HG03045 (cell line): ENCODE results near the gene APC.
"Not testable (repeated sequence)": the region's sequence is repeated elsewhere in the genome, so short reads cannot be mapped to it uniquely, and the experiment has no call there.

Experiments
- ATAC-seq: cut with Tn5 transposase; IDR thresholded peaks from one replicate; pipeline ENCODE4 v1.9.1; 2021; ENCODE audit warnings: mild to moderate bottlenecking, moderate library complexity; ENCODE audit not compliant: unreplicated experiment

Gene APC

GRCh38 chr5:112848116-112848811 lies 110.6 kb downstream of the APC start:
- peak; percentile 99 for ATAC-seq

DNA sequence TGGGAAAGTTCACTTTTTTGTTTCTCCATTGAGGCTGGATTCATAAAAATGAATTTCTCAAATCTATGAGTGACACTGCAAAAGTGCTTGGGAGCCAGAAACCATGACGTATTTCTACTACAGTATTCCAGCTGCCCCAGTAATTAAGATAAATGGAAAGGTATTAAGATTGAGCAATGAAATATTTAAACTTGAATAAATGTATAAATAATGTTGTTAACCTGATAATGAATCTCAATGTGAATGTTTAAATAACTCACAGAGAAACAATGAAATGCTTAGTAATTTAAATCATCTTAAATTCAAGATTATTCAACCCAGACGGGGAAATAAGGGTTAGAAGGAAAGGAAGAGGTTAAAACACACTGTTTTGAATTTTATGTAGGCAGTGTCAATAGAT lies 112.2 kb downstream of the APC start:
- ATAC-seq = no peak

- ATAC-seq = no peak
Measured at GRCh38 chr5:112854651-112855050, 117.0 kb downstream of the APC start.

DNA sequence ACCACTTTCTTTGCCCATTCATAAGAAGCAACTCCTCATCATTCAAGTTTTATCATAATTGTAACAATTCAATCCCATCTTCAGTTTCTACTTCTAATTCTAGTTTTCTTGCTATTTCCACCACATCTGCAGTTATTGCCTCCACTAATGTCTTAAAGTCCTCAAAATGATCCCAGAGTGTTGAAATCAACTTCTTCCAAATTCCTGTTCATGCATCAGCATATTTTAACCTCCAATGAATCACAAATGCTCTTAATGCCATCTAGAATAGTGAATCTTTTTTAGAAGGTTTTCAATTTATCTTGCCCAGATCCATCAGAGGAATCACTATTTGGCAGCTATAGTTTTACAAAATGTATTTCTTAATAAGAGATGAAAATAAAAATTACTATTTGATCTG lies 120.2 kb downstream of the APC start:
- ATAC-seq = no peak

GRCh38 chr5:112860571-112860928 lies 122.9 kb downstream of the APC start:
- not testable (repeated sequence) for ATAC-seq

GRCh38 chr5:112860929-112861637 lies 123.4 kb downstream of the APC start, which contains the start of gene SRP19:
Gene SRP19 (plus strand): TSS chr5:112861287. CDS start chr5:112861377, 90 bp downstream.
- peak; percentile 98 for ATAC-seq

- ATAC-seq = no peak
Measured at GRCh38 chr5:112861638-112861985, 123.9 kb downstream of the APC start.

DNA sequence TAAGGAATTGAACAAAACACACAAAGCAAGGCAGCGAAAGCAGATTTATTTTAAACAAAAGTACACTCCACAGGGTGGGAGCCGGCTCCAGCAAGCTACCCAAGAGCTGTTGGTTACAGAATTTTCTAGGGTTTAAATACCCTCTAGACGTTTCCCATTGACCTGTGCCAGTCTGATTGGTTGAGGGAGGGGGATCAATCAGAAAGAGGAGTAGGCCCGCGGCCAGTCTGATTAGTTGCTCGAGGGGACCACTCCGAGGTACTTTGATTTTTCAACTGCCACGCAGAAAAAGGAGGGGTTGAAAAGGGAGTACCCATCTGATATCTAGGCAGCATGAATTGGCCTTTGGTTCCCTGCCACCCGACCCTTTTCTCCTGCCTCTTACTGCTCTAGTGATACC lies 124.4 kb downstream of the APC start:
- ATAC-seq = no peak

- no peak for ATAC-seq
Measured at GRCh38 chr5:112863549-112863948, 125.9 kb downstream of the APC start.

DNA sequence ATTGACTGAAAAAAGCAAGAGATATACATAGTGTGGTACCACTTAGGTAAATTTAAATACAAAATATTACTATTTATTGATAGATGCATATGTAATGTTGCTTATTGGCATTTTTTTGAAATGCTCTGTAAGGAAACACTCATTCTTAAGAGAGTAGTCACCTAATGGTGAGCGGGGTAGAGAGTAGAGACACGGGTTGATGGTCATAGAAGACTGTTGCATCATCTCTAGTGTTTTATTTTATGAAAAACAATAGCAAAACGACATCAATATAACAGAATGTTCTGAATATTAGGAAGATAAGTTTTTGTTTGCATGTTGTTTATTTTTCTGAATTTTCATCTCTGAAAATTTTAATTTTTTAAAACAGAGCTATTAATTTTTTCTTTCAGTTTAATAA lies 127.4 kb downstream of the APC start:
- ATAC-seq = no peak

DNA sequence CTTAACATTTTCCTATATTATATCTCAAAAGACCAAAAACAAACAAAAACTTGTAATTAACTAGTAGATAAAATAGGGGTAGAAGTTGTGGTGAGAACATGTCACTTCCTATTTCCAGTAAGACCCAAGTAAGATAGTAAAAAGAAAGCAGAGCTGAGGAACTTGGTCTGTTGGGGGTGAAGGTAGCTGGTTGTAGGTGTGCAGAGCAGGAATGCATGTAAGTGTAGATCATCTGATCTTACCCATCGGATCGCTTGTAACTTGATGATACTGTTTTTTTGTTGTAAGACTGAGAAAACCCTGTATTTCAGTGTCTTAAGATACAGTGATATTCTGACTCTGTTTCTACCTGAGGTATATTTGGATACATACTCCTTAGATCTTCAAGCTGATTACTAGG lies 129.1 kb downstream of the APC start:
- ATAC-seq = no peak

GRCh38 chr5:112867411-112867810 lies 129.7 kb downstream of the APC start:
- no peak for ATAC-seq

DNA sequence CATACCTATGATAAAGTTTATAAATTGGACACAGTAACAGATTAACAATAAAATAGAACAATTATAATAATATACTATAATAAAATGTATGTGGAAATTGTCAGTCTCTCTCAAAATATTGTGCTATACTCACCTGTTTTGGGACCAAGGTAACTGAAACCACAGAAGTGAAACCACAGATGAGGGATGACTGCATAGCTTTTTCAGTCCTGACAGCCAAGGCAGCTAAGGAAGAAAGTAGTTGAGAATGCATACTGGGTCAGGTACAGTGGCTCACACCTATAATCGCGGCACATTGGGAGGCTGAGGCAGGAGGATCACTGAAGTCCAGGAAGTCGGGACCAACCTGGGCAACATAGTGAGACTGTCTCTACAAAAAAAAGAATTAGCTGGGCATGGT lies 132.3 kb downstream of the APC start:
- peak; percentile 75 for ATAC-seq

- no peak for ATAC-seq
Measured at GRCh38 chr5:112870966-112871365, 133.3 kb downstream of the APC start.

DNA sequence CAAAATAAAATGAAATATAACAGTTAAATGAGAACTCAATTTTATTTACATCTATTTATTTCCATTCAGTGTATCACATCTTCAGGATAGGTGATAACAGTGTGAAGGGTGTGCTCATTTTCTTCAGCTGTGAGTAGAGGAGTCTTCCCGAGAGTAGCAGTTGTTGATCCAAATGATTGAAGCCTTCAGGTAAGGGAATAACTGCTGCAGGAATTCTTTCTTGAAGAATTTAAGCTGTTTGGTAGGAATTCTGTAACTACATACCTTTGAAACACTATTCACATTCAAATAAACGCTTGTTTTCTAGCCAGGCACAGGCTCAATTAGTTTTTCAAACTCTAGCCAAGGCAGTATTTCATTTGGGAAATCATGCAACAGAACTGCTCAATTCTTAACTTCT lies 138.7 kb downstream of the APC start:
- ATAC-seq = no peak

- ATAC-seq = no peak
Measured at GRCh38 chr5:112878101-112878500, 140.4 kb downstream of the APC start.

DNA sequence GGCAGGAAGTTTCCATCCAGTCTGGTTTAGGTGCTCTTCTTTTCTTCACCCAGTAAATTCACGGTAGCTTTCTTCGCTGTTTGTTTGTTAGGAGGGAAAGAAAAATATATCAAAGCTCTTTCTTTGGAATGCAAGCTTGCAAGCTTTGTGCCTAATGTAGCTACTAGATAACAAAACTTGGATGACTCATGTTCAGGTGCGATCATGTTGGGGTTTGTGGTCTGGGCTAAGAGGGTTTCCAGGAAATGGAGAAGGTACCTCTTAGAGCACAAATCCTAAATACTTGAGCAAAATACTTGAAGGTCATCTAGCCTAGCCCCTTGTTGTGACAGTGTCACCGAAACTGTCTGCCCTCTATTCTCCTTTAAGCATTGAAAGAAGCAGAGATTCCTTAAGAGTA lies 141.1 kb downstream of the APC start:
- ATAC-seq = no peak

DNA sequence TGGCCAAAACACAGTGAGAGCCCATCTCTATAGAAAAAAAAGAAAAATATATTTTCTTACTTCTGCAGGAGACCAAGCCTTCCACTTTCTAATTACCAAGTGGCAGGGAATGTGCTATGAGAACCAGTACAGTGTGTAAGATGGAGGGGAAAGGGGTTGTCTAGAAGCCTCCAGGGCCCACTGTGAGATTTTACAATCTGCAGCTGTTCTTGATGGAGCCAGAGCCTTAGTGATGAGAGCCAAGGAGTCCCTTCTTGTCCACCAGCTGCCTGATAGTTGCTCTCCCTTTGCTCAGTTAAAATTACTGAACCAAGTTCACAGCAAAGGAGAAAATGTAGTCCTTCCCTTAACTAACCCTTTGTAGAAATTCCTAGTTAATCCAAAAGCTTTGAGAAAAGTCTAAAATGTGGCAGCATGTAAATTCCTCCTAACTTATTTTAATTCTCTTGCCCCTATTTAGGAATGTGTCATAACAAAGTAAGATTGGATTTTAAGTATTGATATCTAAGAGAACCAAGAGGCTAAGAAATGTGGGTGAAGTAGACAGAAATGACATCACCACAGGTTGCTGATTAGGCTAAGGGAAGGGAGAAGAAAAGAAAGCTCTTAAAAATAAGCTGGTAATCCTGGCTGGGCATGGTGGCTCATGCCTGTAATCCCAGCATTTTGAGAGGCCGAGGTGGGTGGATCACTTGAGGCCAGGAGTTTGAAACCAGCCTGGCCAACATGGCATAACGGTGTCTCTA lies 142.7 kb downstream of the APC start:
- ATAC-seq = no peak

GRCh38 chr5:112883192-112883591 lies 145.5 kb downstream of the APC start:
- no peak for ATAC-seq

DNA sequence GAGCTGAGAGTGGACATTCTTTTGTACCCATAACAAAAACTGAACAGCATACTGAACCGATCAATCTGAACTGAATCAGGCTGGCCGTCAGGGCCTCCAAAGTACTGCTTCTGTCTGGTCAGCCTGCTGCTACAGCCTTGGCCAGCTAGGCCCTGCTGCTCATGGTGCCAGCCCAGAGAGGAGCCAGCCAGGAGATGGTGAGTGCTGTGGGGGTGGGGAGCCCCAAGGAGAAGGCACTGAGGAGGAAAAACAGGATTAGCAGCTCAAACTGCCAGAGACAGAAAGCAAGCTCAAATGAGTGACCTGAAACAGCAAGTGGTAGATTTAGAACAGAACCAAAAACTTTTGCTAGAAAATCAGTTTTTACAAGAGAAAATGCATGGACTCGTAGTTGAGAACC lies 147.3 kb downstream of the APC start:
- no peak for ATAC-seq

- no peak for ATAC-seq
Measured at GRCh38 chr5:112886975-112887374, 149.3 kb downstream of the APC start.

DNA sequence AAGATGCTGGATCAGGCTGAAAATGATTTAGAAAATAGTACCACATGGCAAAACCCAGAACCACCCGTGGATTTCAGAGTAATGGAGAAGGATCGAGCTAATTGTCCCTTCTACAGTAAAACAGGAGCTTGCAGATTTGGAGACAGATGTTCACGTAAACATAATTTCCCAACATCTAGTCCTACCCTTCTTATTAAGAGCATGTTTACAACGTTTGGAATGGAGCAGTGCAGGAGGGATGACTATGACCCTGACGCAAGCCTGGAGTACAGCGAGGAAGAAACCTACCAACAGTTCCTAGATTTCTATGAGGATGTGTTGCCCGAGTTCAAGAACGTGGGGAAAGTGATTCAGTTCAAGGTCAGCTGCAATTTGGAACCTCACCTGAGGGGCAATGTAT lies 154.4 kb downstream of the APC start:
- ATAC-seq = not testable (repeated sequence)
